GM12878 (cell line): Measurements from ENCODE around the gene POLA1. TPM values are rescaled to one million over a fixed set of nuclear protein-coding genes. Genes with fewer than 3 reads are reported as not detected.

ENCODE experiments used
- ATAC-seq: fragments of 200-7000 bp; cut with Tn5 transposase; 3 replicates; pipeline ENCODE4 v1.9.1; 2020; ENCODE audit warnings: mild to moderate bottlenecking, moderate library complexity
- BruUV-seq: library from RNA; stranded (reverse); fragments of 400-500 nt; replicated peaks from 2 replicates; lab custom pipeline; 2021; lab: Mats Ljungman, UMichigan
- CTCF ChIA-PET: fragments of 300-600 bp; sonication (Branson Sonifier 250); formaldehyde crosslinking; extraction: SDS; loops from one replicate; lab custom pipeline; 2021; ENCODE audit warnings: inconsistent platforms; lab: Yijun Ruan, JAX
- POLR2A ChIA-PET: fragments of 350-600 bp; formaldehyde crosslinking; extraction: SDS; loops from one replicate; lab custom pipeline; 2021; ENCODE audit warnings: inconsistent platforms; lab: Charles Lee
- RAD21 ChIA-PET: fragments of 300-600 bp; sonication (Branson Sonifier 250); formaldehyde crosslinking; loops from one replicate; lab custom pipeline; 2023; ENCODE audit warnings: antibody characterized with exemption; ENCODE audit not compliant: unreplicated experiment; lab: Charles Lee
- SMC1A ChIA-PET: fragments of 300-600 bp; sonication (Branson Sonifier 250); formaldehyde crosslinking; loops from one replicate; lab custom pipeline; 2023; ENCODE audit not compliant: unreplicated experiment, uncharacterized antibody; lab: Charles Lee
- DNase-seq: peaks from one replicate; pipeline ENCODE4 v3.0.0-alpha.2; 2011; ENCODE audit warnings: low read depth, low spot score
- FAIRE-seq: peaks from 3 replicates; lab custom pipeline; 2011; peaks lifted over from hg19 to GRCh38; lab: Jason Lieb, UNC
- H2AFZ ChIP-seq: 2 replicates; pipeline ENCODE4 v1.6.0; 2011; ENCODE audit warnings: low read depth, low read length, control low read depth; ENCODE audit not compliant: control insufficient read depth
- H3K27ac ChIP-seq: 2 replicates; pipeline ENCODE4 v1.5.1; 2011; ENCODE audit warnings: control low read depth; ENCODE audit not compliant: control insufficient read depth, insufficient read depth
- H3K27me3 ChIP-seq, 2 experiments: replicated peaks in 1 of 2; 2 replicates each; pipeline versions ENCODE4 v1.6.0 to v1.6.1; 2011; ENCODE audit warnings: low read length in 1 of 2; ENCODE audit not compliant: control insufficient read depth in 2 of 2, insufficient read depth in 2 of 2
- H3K36me3 ChIP-seq, 2 experiments: 2 replicates each; pipeline ENCODE4 v1.5.1; 2011; ENCODE audit warnings: low read length in 1 of 2; ENCODE audit not compliant: control insufficient read depth in 2 of 2, insufficient read depth in 2 of 2
- H3K4me1 ChIP-seq: 2 replicates; pipeline ENCODE4 v1.6.1; 2011; ENCODE audit warnings: mild to moderate bottlenecking, low read length, moderate library complexity, mixed read lengths; ENCODE audit not compliant: control insufficient read depth, insufficient read depth
- H3K4me2 ChIP-seq: 2 replicates; pipeline ENCODE4 v1.6.0; 2011; ENCODE audit warnings: control low read depth; ENCODE audit not compliant: control insufficient read depth, insufficient read depth
- H3K4me3 ChIP-seq: fragments of 200-600 bp; sonication (generic); 2 replicates; pipeline ENCODE4 v1.5.1; 2016
- H3K79me2 ChIP-seq: 2 replicates; pipeline ENCODE4 v1.6.0; 2011; ENCODE audit warnings: low read length; ENCODE audit not compliant: control insufficient read depth, insufficient read depth
- H3K9ac ChIP-seq: 2 replicates; pipeline ENCODE4 v1.8.0; 2011; ENCODE audit warnings: low read length, control low read depth, mixed read lengths; ENCODE audit not compliant: control insufficient read depth, insufficient read depth
- H3K9me3 ChIP-seq: replicated peaks from 3 replicates; pipeline ENCODE4 v1.5.1; 2011; ENCODE audit warnings: mild to moderate bottlenecking, low read length; ENCODE audit not compliant: control insufficient read depth, insufficient read depth
- H4K20me1 ChIP-seq: 2 replicates; pipeline ENCODE4 v1.6.0; 2011; ENCODE audit not compliant: control insufficient read depth, insufficient read depth
- BRCA1 ChIP-seq: IDR thresholded peaks from 2 replicates; pipeline ENCODE4 v1.6.1; 2011; ENCODE audit warnings: low read depth, low read length, improper control_type of control experiment
- EP300 ChIP-seq, 2 experiments: fragments of 150-350 bp in 1 of 2; IDR thresholded peaks; 2 replicates each; pipeline ENCODE4 v1.6.1; 2011 to 2012; ENCODE audit warnings: low read depth in 2 of 2, low read length in 2 of 2, borderline replicate concordance in 1 of 2, improper control_type of control experiment in 1 of 2, inconsistent platforms in 1 of 2; ENCODE audit not compliant: control insufficient read depth in 1 of 2
- ESRRA ChIP-seq: IDR thresholded peaks from 2 replicates; pipeline ENCODE4 v1.6.1; 2012; ENCODE audit warnings: mild to moderate bottlenecking, low read length, improper control_type of control experiment
- MXI1 ChIP-seq: fragments of 150-350 bp; IDR thresholded peaks from 2 replicates; pipeline ENCODE4 v1.6.1; 2011; ENCODE audit warnings: low read depth, mild to moderate bottlenecking, inconsistent platforms, low read length, improper control_type of control experiment
- SREBF1 ChIP-seq: IDR thresholded peaks from 2 replicates; pipeline ENCODE4 v1.6.1; 2012; ENCODE audit warnings: mild to moderate bottlenecking, low read length
- WGBS: methylation state at CpG from one replicate; pipeline ENCODE4 v1.1.6; 2016; ENCODE audit warnings: low lambda C conversion rate; ENCODE audit not compliant: insufficient replicate concordance, insufficient coverage; ENCODE audit errors: missing lambda C conversion rate; 5-methylcytosine and 5-hydroxymethylcytosine counted together
- in situ Hi-C: fragments of 300-500 bp; cut with MboI; formaldehyde crosslinking; loops from 9 replicates; pipeline ENCODE4 v1.14.3; 2018; ENCODE audit warnings: mixed read lengths
- intact Hi-C: fragments of 100-400 bp; cut with micrococcal nuclease; formaldehyde crosslinking; loops from one replicate; pipeline ENCODE4 v1.14.2; 2022; ENCODE audit not compliant: unreplicated experiment
- polyA plus RNA-seq, 11 experiments: library from polyadenylated mRNA; depleted of rRNA in 4 of 11; unstranded in 6 of 11; stranded (reverse) in 5 of 11; fragments of >200 nt; fragmentation: Nextera tagmentation in 4 of 11; fragmentation: Illumina TruSeq in 1 of 11; extraction: Ambion mirVana in 4 of 11; extraction: Trizol in 1 of 11; gene quantifications; 1 replicate in 1 of 11; 2 replicates in 10 of 11; pipeline versions ENCODE4 v1.2.1 to v1.2.3, GENCODE V29; 2011 to 2016; ENCODE audit warnings: inconsistent platforms in 2 of 11, missing spikeins in 2 of 11, low read depth in 1 of 11
- total RNA-seq, 4 experiments: library from RNA; depleted of rRNA in 3 of 4; stranded (reverse); fragments of >200 nt in 3 of 4; fragmentation: Illumina TruSeq in 1 of 4; extraction: Trizol in 1 of 4; gene quantifications; 2 replicates each; pipeline versions ENCODE4 v1.2.1 to v1.2.3, GENCODE V29; 2013 to 2021
- TF ChIP-seq, protein P1 (sequence below): fragments of 450-650 bp; formaldehyde crosslinking; IDR thresholded peaks from 2 replicates; pipeline ENCODE4 v1.4.0; 2022; ENCODE audit warnings: mild to moderate bottlenecking, moderate library complexity
- TF ChIP-seq, protein P2 (sequence below): IDR thresholded peaks from 2 replicates; pipeline ENCODE4 v1.6.1; 2011; ENCODE audit warnings: mild to moderate bottlenecking, low read depth, low read length, moderate library complexity; ENCODE audit not compliant: insufficient replicate concordance
- TF ChIP-seq, protein P3 (sequence below): fragments of 450-650 bp; IDR thresholded peaks from 2 replicates; pipeline ENCODE4 v1.6.1; 2017; ENCODE audit warnings: mild to moderate bottlenecking, low read depth, inconsistent platforms; ENCODE audit not compliant: poor library complexity, severe bottlenecking
- TF ChIP-seq, protein P4 (sequence below): fragments of 450-650 bp; IDR thresholded peaks from 2 replicates; pipeline ENCODE4 v1.6.1; 2017; ENCODE audit warnings: mild to moderate bottlenecking

The POLA1 gene
- total and polyA plus RNA-seq, 10 of the 15 experiments (the other 5 are each of a cell fraction or from before 2014, with no cell fraction given), result 6.5 to 34.7 (median 24.8) TPM

DNA sequence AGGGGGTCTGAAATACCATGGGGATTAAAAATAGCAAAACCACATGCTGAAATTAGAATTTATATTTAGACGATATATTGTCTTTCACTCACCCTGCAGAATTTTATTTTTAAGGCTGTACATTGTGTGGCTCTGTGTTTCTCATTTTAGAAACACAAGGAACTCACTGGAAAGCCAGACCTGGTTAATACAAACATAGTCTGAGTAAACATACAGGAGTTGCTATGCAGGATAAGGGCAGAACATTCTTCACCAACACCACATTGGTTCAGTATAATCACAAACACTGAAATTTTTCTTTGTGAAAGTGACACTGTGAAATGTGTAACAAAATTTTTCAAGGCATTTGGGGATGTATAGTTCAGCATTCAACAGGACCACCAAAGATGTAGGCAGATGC lies 206.5 kb downstream of the POLA1 start:
- H2AFZ ChIP-seq, result no peak overlapping the region
- TF ChIP-seq, protein P1, sequence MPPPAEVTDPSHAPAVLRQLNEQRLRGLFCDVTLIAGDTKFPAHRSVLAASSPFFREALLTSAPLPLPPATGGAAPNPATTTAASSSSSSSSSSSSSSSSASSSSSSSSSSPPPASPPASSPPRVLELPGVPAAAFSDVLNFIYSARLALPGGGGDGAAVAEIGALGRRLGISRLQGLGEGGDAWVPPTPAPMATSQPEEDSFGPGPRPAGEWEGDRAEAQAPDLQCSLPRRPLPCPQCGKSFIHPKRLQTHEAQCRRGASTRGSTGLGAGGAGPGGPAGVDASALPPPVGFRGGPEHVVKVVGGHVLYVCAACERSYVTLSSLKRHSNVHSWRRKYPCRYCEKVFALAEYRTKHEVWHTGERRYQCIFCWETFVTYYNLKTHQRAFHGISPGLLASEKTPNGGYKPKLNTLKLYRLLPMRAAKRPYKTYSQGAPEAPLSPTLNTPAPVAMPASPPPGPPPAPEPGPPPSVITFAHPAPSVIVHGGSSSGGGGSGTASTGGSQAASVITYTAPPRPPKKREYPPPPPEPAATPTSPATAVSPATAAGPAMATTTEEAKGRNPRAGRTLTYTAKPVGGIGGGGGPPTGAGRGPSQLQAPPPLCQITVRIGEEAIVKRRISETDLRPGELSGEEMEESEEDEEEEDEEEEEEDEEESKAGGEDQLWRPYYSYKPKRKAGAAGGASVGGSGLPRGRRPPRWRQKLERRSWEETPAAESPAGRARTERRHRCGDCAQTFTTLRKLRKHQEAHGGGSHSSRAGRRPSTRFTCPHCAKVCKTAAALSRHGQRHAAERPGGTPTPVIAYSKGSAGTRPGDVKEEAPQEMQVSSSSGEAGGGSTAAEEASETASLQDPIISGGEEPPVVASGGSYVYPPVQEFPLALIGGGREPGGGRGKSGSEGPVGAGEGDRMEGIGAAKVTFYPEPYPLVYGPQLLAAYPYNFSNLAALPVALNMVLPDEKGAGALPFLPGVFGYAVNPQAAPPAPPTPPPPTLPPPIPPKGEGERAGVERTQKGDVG, result no peak
- TF ChIP-seq, protein P2, sequence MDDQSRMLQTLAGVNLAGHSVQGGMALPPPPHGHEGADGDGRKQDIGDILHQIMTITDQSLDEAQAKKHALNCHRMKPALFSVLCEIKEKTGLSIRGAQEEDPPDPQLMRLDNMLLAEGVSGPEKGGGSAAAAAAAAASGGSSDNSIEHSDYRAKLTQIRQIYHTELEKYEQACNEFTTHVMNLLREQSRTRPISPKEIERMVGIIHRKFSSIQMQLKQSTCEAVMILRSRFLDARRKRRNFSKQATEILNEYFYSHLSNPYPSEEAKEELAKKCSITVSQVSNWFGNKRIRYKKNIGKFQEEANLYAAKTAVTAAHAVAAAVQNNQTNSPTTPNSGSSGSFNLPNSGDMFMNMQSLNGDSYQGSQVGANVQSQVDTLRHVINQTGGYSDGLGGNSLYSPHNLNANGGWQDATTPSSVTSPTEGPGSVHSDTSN, result no peak
- TF ChIP-seq EP300 (IDR thresholded peaks at IDR 0.05; ENCODE audit: borderline replicate concordance in 1 of 2, control insufficient read depth in 1 of 2, low read depth in 2 of 2, low read length in 2 of 2) (no peak), BRCA1 (no peak), SREBF1 (no peak), MXI1 (no peak), ESRRA (no peak)
- TF ChIP-seq, protein P3, sequence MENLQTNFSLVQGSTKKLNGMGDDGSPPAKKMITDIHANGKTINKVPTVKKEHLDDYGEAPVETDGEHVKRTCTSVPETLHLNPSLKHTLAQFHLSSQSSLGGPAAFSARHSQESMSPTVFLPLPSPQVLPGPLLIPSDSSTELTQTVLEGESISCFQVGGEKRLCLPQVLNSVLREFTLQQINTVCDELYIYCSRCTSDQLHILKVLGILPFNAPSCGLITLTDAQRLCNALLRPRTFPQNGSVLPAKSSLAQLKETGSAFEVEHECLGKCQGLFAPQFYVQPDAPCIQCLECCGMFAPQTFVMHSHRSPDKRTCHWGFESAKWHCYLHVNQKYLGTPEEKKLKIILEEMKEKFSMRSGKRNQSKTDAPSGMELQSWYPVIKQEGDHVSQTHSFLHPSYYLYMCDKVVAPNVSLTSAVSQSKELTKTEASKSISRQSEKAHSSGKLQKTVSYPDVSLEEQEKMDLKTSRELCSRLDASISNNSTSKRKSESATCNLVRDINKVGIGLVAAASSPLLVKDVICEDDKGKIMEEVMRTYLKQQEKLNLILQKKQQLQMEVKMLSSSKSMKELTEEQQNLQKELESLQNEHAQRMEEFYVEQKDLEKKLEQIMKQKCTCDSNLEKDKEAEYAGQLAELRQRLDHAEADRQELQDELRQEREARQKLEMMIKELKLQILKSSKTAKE, result no peak
- TF ChIP-seq, protein P4, sequence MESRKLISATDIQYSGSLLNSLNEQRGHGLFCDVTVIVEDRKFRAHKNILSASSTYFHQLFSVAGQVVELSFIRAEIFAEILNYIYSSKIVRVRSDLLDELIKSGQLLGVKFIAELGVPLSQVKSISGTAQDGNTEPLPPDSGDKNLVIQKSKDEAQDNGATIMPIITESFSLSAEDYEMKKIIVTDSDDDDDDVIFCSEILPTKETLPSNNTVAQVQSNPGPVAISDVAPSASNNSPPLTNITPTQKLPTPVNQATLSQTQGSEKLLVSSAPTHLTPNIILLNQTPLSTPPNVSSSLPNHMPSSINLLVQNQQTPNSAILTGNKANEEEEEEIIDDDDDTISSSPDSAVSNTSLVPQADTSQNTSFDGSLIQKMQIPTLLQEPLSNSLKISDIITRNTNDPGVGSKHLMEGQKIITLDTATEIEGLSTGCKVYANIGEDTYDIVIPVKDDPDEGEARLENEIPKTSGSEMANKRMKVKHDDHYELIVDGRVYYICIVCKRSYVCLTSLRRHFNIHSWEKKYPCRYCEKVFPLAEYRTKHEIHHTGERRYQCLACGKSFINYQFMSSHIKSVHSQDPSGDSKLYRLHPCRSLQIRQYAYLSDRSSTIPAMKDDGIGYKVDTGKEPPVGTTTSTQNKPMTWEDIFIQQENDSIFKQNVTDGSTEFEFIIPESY, result no peak
- no peak overlapping the region for H3K9ac ChIP-seq
- no peaks in the 10 kb centered on the region for H3K9me3 ChIP-seq
- ChIA-PET RAD21 (no interaction called here), CTCF (no interaction called here), SMC1A (interaction anchor here (1.0 kb wide), 1 partner anchor 18 kb away, joined by 3 read pairs; no protein-coding TSS in a partner anchor), POLR2A (no interaction called here)
- no peaks in the 10 kb centered on the region; a peak in 1 of 4 replicates for H3K36me3 ChIP-seq
- FAIRE-seq, result no peak
- intact Hi-C loops (no loop called here), in situ Hi-C loops (no loop called here)
- no peak for DNase-seq
- WGBS, result 38% methylated on average over 1 of the region's 1 CpG
- no peak overlapping the region for H3K4me2 ChIP-seq
- no peak overlapping the region for H3K27ac ChIP-seq
- no peaks in the 10 kb centered on the region for H3K79me2 ChIP-seq
- H4K20me1 ChIP-seq, result no peaks in the 10 kb centered on the region
- no peak for ATAC-seq
- H3K4me1 ChIP-seq, result no peaks in the 10 kb centered on the region
- H3K27me3 ChIP-seq, result no peaks in the 10 kb centered on the region
- no TSS peak for BruUV-seq
- no peak overlapping the region for H3K4me3 ChIP-seq
